HCT116 (cell line): ENCODE data around the gene TMTC4. TPM values are rescaled to one million over a fixed set of nuclear protein-coding genes. Genes with fewer than 3 reads are reported as not detected.

ENCODE experiments used
- ATAC-seq: fragments of 200-7000 bp; cut with Tn5 transposase; 2 replicates; pipeline ENCODE4 v1.9.1; 2020; ENCODE audit warnings: mild to moderate bottlenecking, moderate library complexity
- BruUV-seq: library from RNA; stranded (reverse); fragments of 400-500 nt; replicated peaks from 2 replicates; lab custom pipeline; 2021; lab: Mats Ljungman, UMichigan
- CTCF ChIA-PET: fragments of 300-600 bp; sonication (Branson Sonifier 250); formaldehyde crosslinking; loops from one replicate; lab custom pipeline; 2021; ENCODE audit warnings: antibody characterized with exemption; lab: Charles Lee
- POLR2A ChIA-PET: fragments of 300-600, 350-600 bp; sonication (Branson Sonifier 250); formaldehyde crosslinking; loops from one replicate; lab custom pipeline; 2021; ENCODE audit warnings: antibody characterized with exemption; lab: Charles Lee
- RAD21 ChIA-PET, 2 experiments: fragments of 300-600 bp; sonication (Branson Sonifier 250); formaldehyde crosslinking; loops; one replicate each; lab custom pipeline; 2023; ENCODE audit warnings: low total read pairs in 2 of 2; ENCODE audit not compliant: uncharacterized antibody in 2 of 2, unreplicated experiment in 2 of 2, low non-redundant PET in 1 of 2; lab: Charles Lee
- DNase-seq: peaks from one replicate; pipeline ENCODE4 v3.0.0-alpha.2; 2010; ENCODE audit warnings: low read depth, low spot score
- H2AFZ ChIP-seq: fragments of 200-600 bp; shearing (Covaris generic), sonication (generic); 2 replicates; pipeline ENCODE4 v1.6.1; 2017; ENCODE audit warnings: low read depth, mixed run types, mixed read lengths, antibody characterized with exemption, low read length; ENCODE audit not compliant: poor library complexity, severe bottlenecking
- H3K27ac ChIP-seq: 2 replicates; pipeline ENCODE4 v1.5.1; 2012; ENCODE audit warnings: low read depth, low read length
- H3K27me3 ChIP-seq: fragments of 200-600 bp; sonication (generic); 2 replicates; pipeline ENCODE4 v1.6.1; 2016; ENCODE audit warnings: mixed run types, low read length, mixed read lengths; ENCODE audit not compliant: insufficient read depth
- H3K36me3 ChIP-seq, 2 experiments: fragments of 200-500 bp in 1 of 2; fragments of 200-600 bp in 1 of 2; sonication (Bioruptor generic) in 1 of 2; sonication (generic) in 1 of 2; 2 replicates each; pipeline versions ENCODE4 v1.5.1 to v1.6.1; 2014 to 2016; ENCODE audit warnings: low read length in 2 of 2, inconsistent platforms in 1 of 2, mixed read lengths in 1 of 2, mixed run types in 1 of 2; ENCODE audit not compliant: insufficient read depth in 2 of 2, control insufficient read depth in 1 of 2
- H3K4me1 ChIP-seq, 2 experiments: fragments of 200-600 bp in 1 of 2; sonication (generic) in 1 of 2; 2 replicates each; pipeline versions ENCODE4 v1.5.1 to v1.6.1; 2012 to 2017; ENCODE audit warnings: low read length in 2 of 2, inconsistent platforms in 1 of 2, mild to moderate bottlenecking in 1 of 2, mixed read lengths in 1 of 2, mixed run types in 1 of 2, moderate library complexity in 1 of 2; ENCODE audit not compliant: insufficient read depth in 2 of 2, control insufficient read depth in 1 of 2
- H3K4me2 ChIP-seq: fragments of 200-600 bp; sonication (generic); 2 replicates; pipeline ENCODE4 v1.6.1; 2017; ENCODE audit warnings: mixed run types, low read length, mixed read lengths
- H3K4me3 ChIP-seq, 2 experiments: fragments of 200-600 bp in 1 of 2; sonication (generic) in 1 of 2; replicated peaks in 1 of 2; 2 replicates each; pipeline ENCODE4 v1.5.1; 2011 to 2016; ENCODE audit warnings: low read length in 2 of 2, control low read depth in 1 of 2, low read depth in 1 of 2, mild to moderate bottlenecking in 1 of 2, mixed read lengths in 1 of 2, mixed run types in 1 of 2
- H3K79me2 ChIP-seq: fragments of 200-600 bp; sonication (generic); 2 replicates; pipeline ENCODE4 v1.6.1; 2017; ENCODE audit warnings: mild to moderate bottlenecking, mixed run types, low read length, moderate library complexity, mixed read lengths; ENCODE audit not compliant: insufficient read depth
- H3K9ac ChIP-seq: fragments of 200-600 bp; sonication (generic); 2 replicates; pipeline ENCODE4 v1.6.1; 2016; ENCODE audit warnings: low read length, mixed read lengths
- H3K9me2 ChIP-seq: fragments of 200-600 bp; sonication (generic), shearing (Covaris generic); 2 replicates; pipeline ENCODE4 v1.6.1; 2017; ENCODE audit warnings: mixed run types, mild to moderate bottlenecking, moderate library complexity; ENCODE audit not compliant: insufficient read depth
- H3K9me3 ChIP-seq, 2 experiments: fragments of 200-500 bp in 1 of 2; fragments of 200-600 bp in 1 of 2; sonication (Bioruptor generic) in 1 of 2; sonication (generic) in 1 of 2; 2 replicates each; pipeline ENCODE4 v1.6.1; 2014 to 2017; ENCODE audit warnings: low read length in 2 of 2, mixed read lengths in 2 of 2, inconsistent platforms in 1 of 2, low read depth in 1 of 2, mild to moderate bottlenecking in 1 of 2, mixed run types in 1 of 2, moderate library complexity in 1 of 2; ENCODE audit not compliant: control insufficient read depth in 1 of 2, insufficient read depth in 1 of 2
- H4K20me1 ChIP-seq: fragments of 200-600 bp; sonication (generic), shearing (Covaris generic); 2 replicates; pipeline ENCODE4 v1.6.1; 2017; ENCODE audit warnings: mixed run types, mild to moderate bottlenecking, moderate library complexity; ENCODE audit not compliant: insufficient read depth
- CBX3 ChIP-seq: IDR thresholded peaks from 2 replicates; pipeline ENCODE4 v1.6.1; 2012; ENCODE audit warnings: low read depth
- EGR1 ChIP-seq: IDR thresholded peaks from 2 replicates; pipeline ENCODE4 v1.6.1; 2012; ENCODE audit warnings: low read depth
- EZH2 ChIP-seq: fragments of 200-600 bp; sonication (generic); IDR thresholded peaks from 2 replicates; pipeline ENCODE4 v1.6.1; 2017; ENCODE audit warnings: antibody characterized with exemption, mixed run types
- EZH2phosphoT487 ChIP-seq: fragments of 200-600 bp; IDR thresholded peaks from 2 replicates; pipeline ENCODE4 v1.6.1; 2018; ENCODE audit warnings: antibody characterized with exemption, borderline replicate concordance
- JUND ChIP-seq: IDR thresholded peaks from 2 replicates; pipeline ENCODE4 v1.6.1; 2012
- POLR2A ChIP-seq: IDR thresholded peaks from 2 replicates; pipeline ENCODE4 v1.7.0; 2011; ENCODE audit warnings: borderline replicate concordance; ENCODE audit not compliant: insufficient read depth, insufficient read length; ENCODE audit errors: extremely low read depth
- POLR2AphosphoS5 ChIP-seq: IDR thresholded peaks from 2 replicates; pipeline ENCODE4 v1.6.1; 2011; ENCODE audit warnings: mild to moderate bottlenecking, low read depth, low read length, moderate library complexity
- RAD21 ChIP-seq: IDR thresholded peaks from 2 replicates; pipeline ENCODE4 v1.6.1; 2012; ENCODE audit warnings: low read depth, mild to moderate bottlenecking
- SP1 ChIP-seq: IDR thresholded peaks from 2 replicates; pipeline ENCODE4 v1.6.1; 2012; ENCODE audit warnings: low read depth
- SRF ChIP-seq: IDR thresholded peaks from 2 replicates; pipeline ENCODE4 v1.6.1; 2012; ENCODE audit warnings: low read depth
- YY1 ChIP-seq: IDR thresholded peaks from 2 replicates; pipeline ENCODE4 v1.6.1; 2011; ENCODE audit warnings: low read length, low read depth, moderate library complexity, mild to moderate bottlenecking; ENCODE audit not compliant: insufficient replicate concordance; ENCODE audit errors: extremely low read depth
- intact Hi-C: fragments of 100-400 bp; cut with micrococcal nuclease; formaldehyde crosslinking; loops from 2 replicates; pipeline ENCODE4 v1.10.0; 2022
- total RNA-seq: library from RNA; stranded (reverse); gene quantifications from one replicate; pipeline ENCODE4 v1.2.1, GENCODE V29; 2021; ENCODE audit not compliant: unreplicated experiment

The TMTC4 gene
- total RNA-seq, 1 experiment from 2014 or later: 23.6 TPM

- ChIA-PET RAD21 (no interaction called here), POLR2A (no interaction called here), CTCF (no interaction called here)
- Histone ChIP-seq H3K27me3 (no peaks in the 10 kb centered on the region), H3K9me3 (no peaks in the 10 kb centered on the region), H3K27ac (no peak overlapping the region), H3K79me2 (no peaks in the 10 kb centered on the region), H3K4me1 (peaks cover 0 to 7% of the 10 kb centered on the region in 2 experiments; a peak in 1 of 4 replicates), H3K4me2 (no peak overlapping the region), H3K36me3 (no peaks in the 10 kb centered on the region), H3K9me2 (no peaks in the 10 kb centered on the region), H3K9ac (no peak overlapping the region), H3K4me3 (no peak overlapping the region), H4K20me1 (no peaks in the 10 kb centered on the region), H2AFZ (no peak overlapping the region)
- no peak for DNase-seq
- intact Hi-C loops: no loop called here
- ATAC-seq: no peak
- TF ChIP-seq JUND (no peak), RAD21 (no peak), SRF (no peak), SP1 (no peak), YY1 (no peak), POLR2A (no peak), POLR2AphosphoS5 (no peak), EZH2phosphoT487 (no peak), CBX3 (no peak), EZH2 (no peak), EGR1 (no peak)
- no TSS peak for BruUV-seq
These were observed 63.9 kb downstream of the TMTC4 start for GRCh38 chr13:100610391-100611347.
